ENCODE measurements around the gene NMB. TPM values are rescaled to one million over a fixed set of nuclear protein-coding genes. Genes with fewer than 3 reads are reported as not detected.
A peak's percentile ranks its signal among the peaks of the same experiment; 100 is the strongest.

The NMB gene
- 1.6 TPM for polyA plus RNA-seq (2013)

- WGBS (ENCODE audit: insufficient coverage), result under 1% methylated on average over 23 of the region's 61 CpGs
- Histone ChIP-seq H3K27ac (ENCODE audit: insufficient read depth in 1 of 2, low read depth in 1 of 2, low read length in 2 of 2, poor library complexity in 1 of 2, severe bottlenecking in 2 of 2) (peak within 1 kb of the TSS in 1 of 2 experiments; percentile 77), H3K9me3 (ENCODE audit: control extremely low read depth in 1 of 5, control insufficient read depth in 4 of 5, insufficient read depth in 2 of 5, low read depth in 1 of 5, low read length in 4 of 5) (no peaks in the 10 kb centered on the region), H3K4me1 (ENCODE audit: control extremely low read depth in 1 of 4, control insufficient read depth in 4 of 4, insufficient read depth in 4 of 4, low read length in 3 of 4) (peaks cover 8 to 37% (median 25%) of the 10 kb centered on the region in 4 experiments), H3K36me3 (ENCODE audit: control insufficient read depth in 4 of 4, insufficient read depth in 4 of 4, low read length in 3 of 4) (peaks cover 0 to 2% (median 0%) of the 10 kb centered on the region in 4 experiments), H3K27me3 (replicated peaks in 2 of 5; ENCODE audit: control insufficient read depth in 4 of 5, insufficient read depth in 5 of 5, low read length in 4 of 5) (no peaks in the 10 kb centered on the region), H3K4me3 (ENCODE audit: control insufficient read depth in 1 of 7, extremely low read depth in 1 of 7, insufficient read depth in 4 of 7, low read depth in 2 of 7, low read length in 6 of 7) (peak within 1 kb of the TSS; percentile 30 to 82 (median 65))
- ChIA-PET POLR2A (interaction anchor here (0.7 kb wide), 2 partner anchors 48 to 58 kb away, joined by 3 to 5 read pairs; no protein-coding TSS in a partner anchor), CTCF (interaction anchor here (0.6 to 5.0 kb wide), 13 partner anchors 8 to 266 kb away, joined by 3 to 28 read pairs (median 4); partner anchors contain the start of gene ZSCAN2)
- peak; percentile 95 to 98 (median 97) for DNase-seq
Observed at GRCh38 chr15:84658080-84658787, at the start of gene NMB. NMB (minus strand) TSS chr15:84658199; CDS start chr15:84658152, 47 bp downstream.

GRCh38 chr15:84703808-84704207, 45.8 kb upstream of the NMB start:
- CTCF ChIA-PET, result interaction anchor here (1.4 to 1.6 kb wide), 2 partner anchors 9 to 22 kb away, joined by 3 read pairs; no protein-coding TSS in a partner anchor

GRCh38 chr15:84702961-84703482, 45.0 kb upstream of the NMB start:
- ChIA-PET CTCF (interaction anchor here (1.4 to 1.6 kb wide), 2 partner anchors 10 to 21 kb away, joined by 3 read pairs; no protein-coding TSS in a partner anchor), POLR2A (interaction anchor here (0.6 kb wide), 1 partner anchor 74 kb away, joined by 5 read pairs; no protein-coding TSS in a partner anchor)
- H3K36me3 ChIP-seq (ENCODE audit: control insufficient read depth in 4 of 4, insufficient read depth in 4 of 4, low read length in 3 of 4), result peaks cover 0 to 15% (median 2%) of the 10 kb centered on the region in 4 experiments
- no peaks in the 10 kb centered on the region for H3K9me3 ChIP-seq (ENCODE audit: control extremely low read depth in 1 of 5, control insufficient read depth in 4 of 5, insufficient read depth in 2 of 5, low read depth in 1 of 5, low read length in 4 of 5)
- peak in 2 of 3 donors; percentile 40 to 56 for DNase-seq
- WGBS (ENCODE audit: insufficient coverage), result 35% methylated on average over 4 of the region's 4 CpGs
- H3K4me3 ChIP-seq (ENCODE audit: control insufficient read depth in 1 of 7, extremely low read depth in 1 of 7, insufficient read depth in 4 of 7, low read depth in 2 of 7, low read length in 6 of 7), result no peak overlapping the region
- H3K27ac ChIP-seq (ENCODE audit: insufficient read depth in 1 of 2, low read depth in 1 of 2, low read length in 2 of 2, poor library complexity in 1 of 2, severe bottlenecking in 2 of 2), result no peak overlapping the region
- peaks cover 0 to 9% (median 6%) of the 10 kb centered on the region in 4 experiments for H3K4me1 ChIP-seq (ENCODE audit: control extremely low read depth in 1 of 4, control insufficient read depth in 4 of 4, insufficient read depth in 4 of 4, low read length in 3 of 4)
- no peaks in the 10 kb centered on the region for H3K27me3 ChIP-seq (replicated peaks in 2 of 5; ENCODE audit: control insufficient read depth in 4 of 5, insufficient read depth in 5 of 5, low read length in 4 of 5)

More at GRCh38 chr15:84703808-84704207, 45.8 kb upstream of the NMB start:
- POLR2A ChIA-PET, result no interaction called here
- Histone ChIP-seq H3K4me3 (ENCODE audit: control insufficient read depth in 1 of 7, extremely low read depth in 1 of 7, insufficient read depth in 4 of 7, low read depth in 2 of 7, low read length in 6 of 7) (no peak overlapping the region), H3K27me3 (replicated peaks in 2 of 5; ENCODE audit: control insufficient read depth in 4 of 5, insufficient read depth in 5 of 5, low read length in 4 of 5) (no peaks in the 10 kb centered on the region), H3K9me3 (ENCODE audit: control extremely low read depth in 1 of 5, control insufficient read depth in 4 of 5, insufficient read depth in 2 of 5, low read depth in 1 of 5, low read length in 4 of 5) (no peaks in the 10 kb centered on the region), H3K36me3 (ENCODE audit: control insufficient read depth in 4 of 4, insufficient read depth in 4 of 4, low read length in 3 of 4) (peaks cover 0 to 15% (median 2%) of the 10 kb centered on the region in 4 experiments), H3K27ac (ENCODE audit: insufficient read depth in 1 of 2, low read depth in 1 of 2, low read length in 2 of 2, poor library complexity in 1 of 2, severe bottlenecking in 2 of 2) (no peak overlapping the region), H3K4me1 (ENCODE audit: control extremely low read depth in 1 of 4, control insufficient read depth in 4 of 4, insufficient read depth in 4 of 4, low read length in 3 of 4) (peaks cover 0 to 9% (median 4%) of the 10 kb centered on the region in 4 experiments)
- no peak for DNase-seq
- WGBS (ENCODE audit: insufficient coverage), result 100% methylated on average over 3 of the region's 5 CpGs

GRCh38 chr15:84699538-84700191, 41.7 kb upstream of the NMB start:
- POLR2A ChIA-PET, result no interaction called here
- WGBS (ENCODE audit: insufficient coverage), result 88% methylated on average over 6 of the region's 8 CpGs
- Histone ChIP-seq H3K27me3 (replicated peaks in 2 of 5; ENCODE audit: control insufficient read depth in 4 of 5, insufficient read depth in 5 of 5, low read length in 4 of 5) (no peaks in the 10 kb centered on the region), H3K36me3 (ENCODE audit: control insufficient read depth in 4 of 4, insufficient read depth in 4 of 4, low read length in 3 of 4) (peaks cover 0 to 7% (median 2%) of the 10 kb centered on the region in 4 experiments), H3K4me3 (ENCODE audit: control insufficient read depth in 1 of 7, extremely low read depth in 1 of 7, insufficient read depth in 4 of 7, low read depth in 2 of 7, low read length in 6 of 7) (no peak overlapping the region), H3K4me1 (ENCODE audit: control extremely low read depth in 1 of 4, control insufficient read depth in 4 of 4, insufficient read depth in 4 of 4, low read length in 3 of 4) (peaks cover 2 to 13% (median 9%) of the 10 kb centered on the region in 4 experiments), H3K9me3 (ENCODE audit: control extremely low read depth in 1 of 5, control insufficient read depth in 4 of 5, insufficient read depth in 2 of 5, low read depth in 1 of 5, low read length in 4 of 5) (no peaks in the 10 kb centered on the region), H3K27ac (ENCODE audit: insufficient read depth in 1 of 2, low read depth in 1 of 2, low read length in 2 of 2, poor library complexity in 1 of 2, severe bottlenecking in 2 of 2) (no peak overlapping the region)
- DNase-seq, result no peak
- CTCF ChIA-PET, result no interaction called here

- ChIA-PET CTCF (no interaction called here), POLR2A (interaction anchor here (0.5 kb wide), 1 partner anchor 29 kb away, joined by 5 read pairs; no protein-coding TSS in a partner anchor)
- DNase-seq, result no peak
- H3K4me1 ChIP-seq (ENCODE audit: control extremely low read depth in 1 of 4, control insufficient read depth in 4 of 4, insufficient read depth in 4 of 4, low read length in 3 of 4), result peaks cover 0 to 10% (median 3%) of the 10 kb centered on the region in 4 experiments
- H3K36me3 ChIP-seq (ENCODE audit: control insufficient read depth in 4 of 4, insufficient read depth in 4 of 4, low read length in 3 of 4), result peaks cover 0 to 2% (median 0%) of the 10 kb centered on the region in 4 experiments
- no CpG with 5 or more reads among the region's 1 CpG for WGBS (ENCODE audit: insufficient coverage)
- no peaks in the 10 kb centered on the region for H3K9me3 ChIP-seq (ENCODE audit: control extremely low read depth in 1 of 5, control insufficient read depth in 4 of 5, insufficient read depth in 2 of 5, low read depth in 1 of 5, low read length in 4 of 5)
- H3K27me3 ChIP-seq (replicated peaks in 2 of 5; ENCODE audit: control insufficient read depth in 4 of 5, insufficient read depth in 5 of 5, low read length in 4 of 5), result no peaks in the 10 kb centered on the region
- no peak overlapping the region for H3K4me3 ChIP-seq (ENCODE audit: control insufficient read depth in 1 of 7, extremely low read depth in 1 of 7, insufficient read depth in 4 of 7, low read depth in 2 of 7, low read length in 6 of 7)
- H3K27ac ChIP-seq (ENCODE audit: insufficient read depth in 1 of 2, low read depth in 1 of 2, low read length in 2 of 2, poor library complexity in 1 of 2, severe bottlenecking in 2 of 2), result no peak overlapping the region
Observed at GRCh38 chr15:84697236-84697990, 39.4 kb upstream of the NMB start.

- no peaks in the 10 kb centered on the region for H3K9me3 ChIP-seq (ENCODE audit: control extremely low read depth in 1 of 5, control insufficient read depth in 4 of 5, insufficient read depth in 2 of 5, low read depth in 1 of 5, low read length in 4 of 5)
- POLR2A ChIA-PET, result no interaction called here
- no peak overlapping the region for H3K4me3 ChIP-seq (ENCODE audit: control insufficient read depth in 1 of 7, extremely low read depth in 1 of 7, insufficient read depth in 4 of 7, low read depth in 2 of 7, low read length in 6 of 7)
- H3K27ac ChIP-seq (ENCODE audit: insufficient read depth in 1 of 2, low read depth in 1 of 2, low read length in 2 of 2, poor library complexity in 1 of 2, severe bottlenecking in 2 of 2), result no peak overlapping the region
- CTCF ChIA-PET, result interaction anchor here (0.6 kb wide), 1 partner anchor 39 kb away, joined by 3 read pairs; no protein-coding TSS in a partner anchor
- H3K36me3 ChIP-seq (ENCODE audit: control insufficient read depth in 4 of 4, insufficient read depth in 4 of 4, low read length in 3 of 4), result peaks cover 0 to 2% (median 0%) of the 10 kb centered on the region in 4 experiments
- no peak for DNase-seq
- peaks cover 0 to 10% (median 3%) of the 10 kb centered on the region in 4 experiments for H3K4me1 ChIP-seq (ENCODE audit: control extremely low read depth in 1 of 4, control insufficient read depth in 4 of 4, insufficient read depth in 4 of 4, low read length in 3 of 4)
- no peaks in the 10 kb centered on the region for H3K27me3 ChIP-seq (replicated peaks in 2 of 5; ENCODE audit: control insufficient read depth in 4 of 5, insufficient read depth in 5 of 5, low read length in 4 of 5)
- WGBS (ENCODE audit: insufficient coverage), result no CpG with 5 or more reads among the region's 4 CpGs
Observed at GRCh38 chr15:84696757-84697156, 38.8 kb upstream of the NMB start.

Measured in common myeloid progenitor, CD34-positive (primary cell).